ENCODE measurements around the gene CFAP410.

The CFAP410 gene

GRCh38 chr21:44375761-44376241, 36.6 kb upstream of the CFAP410 start:
- no peaks in the 10 kb centered on the region for H3K79me2 ChIP-seq (ENCODE audit: insufficient read depth, low read length)
- H2AFZ ChIP-seq (ENCODE audit: low read length) = no peak overlapping the region
- no peaks in the 10 kb centered on the region for H3K9me2 ChIP-seq (ENCODE audit: low read depth, low read length)
- H4K20me1 ChIP-seq (ENCODE audit: insufficient read depth, low read length) = no peaks in the 10 kb centered on the region
- H3K4me1 ChIP-seq (ENCODE audit: insufficient read depth, low read length, severe bottlenecking) = no peaks in the 10 kb centered on the region
- no peaks in the 10 kb centered on the region for H3F3A ChIP-seq (ENCODE audit: insufficient read depth, low read length)
- no peaks in the 10 kb centered on the region for H3K9me3 ChIP-seq (ENCODE audit: low read length)
- H3K27me3 ChIP-seq (ENCODE audit: insufficient read depth, low read length) = peaks cover 12% of the 10 kb centered on the region; the same call in 1 of the 2 replicates
- no peak overlapping the region for H3K27ac ChIP-seq (ENCODE audit: low read depth, low read length, poor library complexity, severe bottlenecking)
- TF ChIP-seq CTCF (IDR thresholded peaks at IDR 0.05; ENCODE audit: low read length) = no peak
- TF ChIP-seq EZH2 (IDR thresholded peaks at IDR 0.05; ENCODE audit: borderline replicate concordance, low read length) = no peak
- no peak overlapping the region for H3K4me3 ChIP-seq (ENCODE audit: low read depth, low read length, poor library complexity, severe bottlenecking)
- H3K36me3 ChIP-seq (ENCODE audit: insufficient read depth, low read length) = no peaks in the 10 kb centered on the region
- H3K9ac ChIP-seq (ENCODE audit: low read length) = no peak overlapping the region
- H3K4me2 ChIP-seq (ENCODE audit: low read length) = no peak overlapping the region

GRCh38 chr21:44375281-44375651, 36.1 kb upstream of the CFAP410 start:
- Histone ChIP-seq H2AFZ (ENCODE audit: low read length) (no peak overlapping the region), H3K9me3 (ENCODE audit: low read length) (no peaks in the 10 kb centered on the region), H3F3A (ENCODE audit: insufficient read depth, low read length) (no peaks in the 10 kb centered on the region), H3K4me1 (ENCODE audit: insufficient read depth, low read length, severe bottlenecking) (no peaks in the 10 kb centered on the region), H4K20me1 (ENCODE audit: insufficient read depth, low read length) (no peaks in the 10 kb centered on the region), H3K9me2 (ENCODE audit: low read depth, low read length) (no peaks in the 10 kb centered on the region), H3K9ac (ENCODE audit: low read length) (no peak overlapping the region), H3K4me2 (ENCODE audit: low read length) (no peak overlapping the region), H3K27me3 (ENCODE audit: insufficient read depth, low read length) (peaks cover 12% of the 10 kb centered on the region; the same call in 1 of the 2 replicates), H3K4me3 (ENCODE audit: low read depth, low read length, poor library complexity, severe bottlenecking) (no peak overlapping the region), H3K36me3 (ENCODE audit: insufficient read depth, low read length) (no peaks in the 10 kb centered on the region), H3K79me2 (ENCODE audit: insufficient read depth, low read length) (no peaks in the 10 kb centered on the region), H3K27ac (ENCODE audit: low read depth, low read length, poor library complexity, severe bottlenecking) (no peak overlapping the region)
- no peak for TF ChIP-seq CTCF (IDR thresholded peaks at IDR 0.05; ENCODE audit: low read length)
- no peak for TF ChIP-seq EZH2 (IDR thresholded peaks at IDR 0.05; ENCODE audit: borderline replicate concordance, low read length)

GRCh38 chr21:44374601-44375280, 35.6 kb upstream of the CFAP410 start:
- no peak overlapping the region for H3K4me2 ChIP-seq (ENCODE audit: low read length)
- no peak overlapping the region for H3K4me3 ChIP-seq (ENCODE audit: low read depth, low read length, poor library complexity, severe bottlenecking)
- H2AFZ ChIP-seq (ENCODE audit: low read length) = no peak overlapping the region
- H4K20me1 ChIP-seq (ENCODE audit: insufficient read depth, low read length) = no peaks in the 10 kb centered on the region
- peaks cover 12% of the 10 kb centered on the region; the same call in 1 of the 2 replicates for H3K27me3 ChIP-seq (ENCODE audit: insufficient read depth, low read length)
- no peaks in the 10 kb centered on the region for H3K79me2 ChIP-seq (ENCODE audit: insufficient read depth, low read length)
- H3K4me1 ChIP-seq (ENCODE audit: insufficient read depth, low read length, severe bottlenecking) = no peaks in the 10 kb centered on the region
- no peaks in the 10 kb centered on the region for H3K36me3 ChIP-seq (ENCODE audit: insufficient read depth, low read length)
- H3K9me3 ChIP-seq (ENCODE audit: low read length) = no peaks in the 10 kb centered on the region
- no peak for TF ChIP-seq CTCF (IDR thresholded peaks at IDR 0.05; ENCODE audit: low read length)
- no peak for TF ChIP-seq EZH2 (IDR thresholded peaks at IDR 0.05; ENCODE audit: borderline replicate concordance, low read length)
- H3K9ac ChIP-seq (ENCODE audit: low read length) = no peak overlapping the region
- H3K9me2 ChIP-seq (ENCODE audit: low read depth, low read length) = no peaks in the 10 kb centered on the region
- no peaks in the 10 kb centered on the region for H3F3A ChIP-seq (ENCODE audit: insufficient read depth, low read length)
- H3K27ac ChIP-seq (ENCODE audit: low read depth, low read length, poor library complexity, severe bottlenecking) = no peak overlapping the region
